GM12878 (cell line): ENCODE data around the gene INCA1. TPM values are rescaled to one million over a fixed set of nuclear protein-coding genes. Genes with fewer than 3 reads are reported as not detected.

ENCODE experiments used
- CEBPZ ChIP-seq: fragments of 150-350 bp; IDR thresholded peaks from 2 replicates; pipeline ENCODE4 v1.6.1; 2016; ENCODE audit warnings: low read depth, low read length
- CHD4 ChIP-seq: fragments of 200-600 bp; sonication (generic); IDR thresholded peaks from 2 replicates; pipeline ENCODE4 v1.6.1; 2016; ENCODE audit warnings: mild to moderate bottlenecking
- JUNB ChIP-seq: IDR thresholded peaks from 2 replicates; pipeline ENCODE4 v1.6.1; 2016; ENCODE audit warnings: antibody characterized with exemption, mild to moderate bottlenecking
- KAT2A ChIP-seq: conservative IDR thresholded peaks from 2 replicates; pipeline ENCODE4 v1.6.1; 2011; ENCODE audit warnings: low read depth, low read length; ENCODE audit not compliant: control insufficient read depth
- NR2C1 ChIP-seq: fragments of 450-650 bp; IDR thresholded peaks from 2 replicates; pipeline ENCODE4 v1.6.1; 2017; ENCODE audit warnings: antibody characterized with exemption, mild to moderate bottlenecking, moderate library complexity
- POLR2A ChIP-seq: IDR thresholded peaks from 2 replicates; pipeline ENCODE4 v1.6.1; 2011; ENCODE audit warnings: low read depth, mild to moderate bottlenecking, low read length
- RCOR1 ChIP-seq: conservative IDR thresholded peaks from 2 replicates; pipeline ENCODE4 v1.6.1; 2012; ENCODE audit warnings: low read depth, low read length, improper control_type of control experiment
- REST ChIP-seq: IDR thresholded peaks from 2 replicates; pipeline ENCODE4 v1.6.1; 2012; ENCODE audit warnings: mild to moderate bottlenecking, low read depth, low read length
- SMAD1 ChIP-seq: fragments of 450-650 bp; IDR thresholded peaks from 2 replicates; pipeline ENCODE4 v1.6.1; 2018; ENCODE audit warnings: mild to moderate bottlenecking, low read depth; ENCODE audit not compliant: partially characterized antibody
- SPI1 ChIP-seq: IDR thresholded peaks from 2 replicates; pipeline ENCODE4 v1.6.1; 2011; ENCODE audit warnings: low read depth, mild to moderate bottlenecking, low read length, moderate library complexity, borderline replicate concordance; ENCODE audit not compliant: insufficient read depth
- TAF1 ChIP-seq: IDR thresholded peaks from 2 replicates; pipeline ENCODE4 v1.6.1; 2011; ENCODE audit warnings: mild to moderate bottlenecking, low read depth, low read length, borderline replicate concordance
- TCF12 ChIP-seq: IDR thresholded peaks from 2 replicates; pipeline ENCODE4 v1.6.1; 2011; ENCODE audit warnings: low read depth, mild to moderate bottlenecking, low read length
- ZNF217 ChIP-seq: fragments of 450-650 bp; IDR thresholded peaks from 2 replicates; pipeline ENCODE4 v1.6.1; 2017; ENCODE audit warnings: antibody characterized with exemption, mild to moderate bottlenecking
- ZNF24 ChIP-seq: fragments of 450-650 bp; IDR thresholded peaks from 2 replicates; pipeline ENCODE4 v1.6.1; 2017; ENCODE audit warnings: antibody characterized with exemption, mild to moderate bottlenecking
- ZNF687 ChIP-seq: fragments of 450-650 bp; IDR thresholded peaks from 2 replicates; pipeline ENCODE4 v1.6.1; 2017; ENCODE audit warnings: mild to moderate bottlenecking, moderate library complexity
- polyA plus RNA-seq, 11 experiments: library from polyadenylated mRNA; depleted of rRNA in 4 of 11; unstranded in 6 of 11; stranded (reverse) in 5 of 11; fragments of >200 nt; fragmentation: Nextera tagmentation in 4 of 11; fragmentation: Illumina TruSeq in 1 of 11; extraction: Ambion mirVana in 4 of 11; extraction: Trizol in 1 of 11; gene quantifications; 1 replicate in 1 of 11; 2 replicates in 10 of 11; pipeline versions ENCODE4 v1.2.1 to v1.2.3, GENCODE V29; 2011 to 2016; ENCODE audit warnings: inconsistent platforms in 2 of 11, missing spikeins in 2 of 11, low read depth in 1 of 11
- total RNA-seq, 4 experiments: library from RNA; depleted of rRNA in 3 of 4; stranded (reverse); fragments of >200 nt in 3 of 4; fragmentation: Illumina TruSeq in 1 of 4; extraction: Trizol in 1 of 4; gene quantifications; 2 replicates each; pipeline versions ENCODE4 v1.2.1 to v1.2.3, GENCODE V29; 2013 to 2021
- TF ChIP-seq, protein P1 (sequence below): fragments of 450-650 bp; IDR thresholded peaks from 2 replicates; pipeline ENCODE4 v1.6.1; 2017; ENCODE audit warnings: low read depth, mild to moderate bottlenecking, moderate library complexity
- TF ChIP-seq, protein P2 (sequence below): IDR thresholded peaks from 2 replicates; pipeline ENCODE4 v1.6.1; 2011; ENCODE audit warnings: low read depth, low read length, improper control_type of control experiment, borderline replicate concordance

The INCA1 gene
- total and polyA plus RNA-seq, 10 of the 15 experiments (the other 5 are each of a cell fraction or from before 2014, with no cell fraction given): 0.19 to 1.8 (median 0.45) TPM

- TF ChIP-seq ZNF687 (peak; percentile 20), TCF12 (no peak), REST (no peak), CEBPZ (peak; percentile 98), RCOR1 (0 out of 2 replicates have a peak, but pooled peaks have one; percentile 61), POLR2A (peak; percentile 67), SMAD1 (no peak), NR2C1 (peak; percentile 71), TAF1 (no peak), ZNF24 (no peak), JUNB (no peak), ZNF217 (no peak), CHD4 (no peak), KAT2A (no peak), SPI1 (no peak)
- TF ChIP-seq, protein P1, sequence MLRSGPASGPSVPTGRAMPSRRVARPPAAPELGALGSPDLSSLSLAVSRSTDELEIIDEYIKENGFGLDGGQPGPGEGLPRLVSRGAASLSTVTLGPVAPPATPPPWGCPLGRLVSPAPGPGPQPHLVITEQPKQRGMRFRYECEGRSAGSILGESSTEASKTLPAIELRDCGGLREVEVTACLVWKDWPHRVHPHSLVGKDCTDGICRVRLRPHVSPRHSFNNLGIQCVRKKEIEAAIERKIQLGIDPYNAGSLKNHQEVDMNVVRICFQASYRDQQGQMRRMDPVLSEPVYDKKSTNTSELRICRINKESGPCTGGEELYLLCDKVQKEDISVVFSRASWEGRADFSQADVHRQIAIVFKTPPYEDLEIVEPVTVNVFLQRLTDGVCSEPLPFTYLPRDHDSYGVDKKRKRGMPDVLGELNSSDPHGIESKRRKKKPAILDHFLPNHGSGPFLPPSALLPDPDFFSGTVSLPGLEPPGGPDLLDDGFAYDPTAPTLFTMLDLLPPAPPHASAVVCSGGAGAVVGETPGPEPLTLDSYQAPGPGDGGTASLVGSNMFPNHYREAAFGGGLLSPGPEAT: no peak
- TF ChIP-seq, protein P2, sequence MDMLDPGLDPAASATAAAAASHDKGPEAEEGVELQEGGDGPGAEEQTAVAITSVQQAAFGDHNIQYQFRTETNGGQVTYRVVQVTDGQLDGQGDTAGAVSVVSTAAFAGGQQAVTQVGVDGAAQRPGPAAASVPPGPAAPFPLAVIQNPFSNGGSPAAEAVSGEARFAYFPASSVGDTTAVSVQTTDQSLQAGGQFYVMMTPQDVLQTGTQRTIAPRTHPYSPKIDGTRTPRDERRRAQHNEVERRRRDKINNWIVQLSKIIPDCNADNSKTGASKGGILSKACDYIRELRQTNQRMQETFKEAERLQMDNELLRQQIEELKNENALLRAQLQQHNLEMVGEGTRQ: no peak
These were observed 30.3 kb downstream of the INCA1 start (continued) for GRCh38 chr17:4966844-4967538.
